ENCODE results near the gene FBXL2.

Gene FBXL2

DNA sequence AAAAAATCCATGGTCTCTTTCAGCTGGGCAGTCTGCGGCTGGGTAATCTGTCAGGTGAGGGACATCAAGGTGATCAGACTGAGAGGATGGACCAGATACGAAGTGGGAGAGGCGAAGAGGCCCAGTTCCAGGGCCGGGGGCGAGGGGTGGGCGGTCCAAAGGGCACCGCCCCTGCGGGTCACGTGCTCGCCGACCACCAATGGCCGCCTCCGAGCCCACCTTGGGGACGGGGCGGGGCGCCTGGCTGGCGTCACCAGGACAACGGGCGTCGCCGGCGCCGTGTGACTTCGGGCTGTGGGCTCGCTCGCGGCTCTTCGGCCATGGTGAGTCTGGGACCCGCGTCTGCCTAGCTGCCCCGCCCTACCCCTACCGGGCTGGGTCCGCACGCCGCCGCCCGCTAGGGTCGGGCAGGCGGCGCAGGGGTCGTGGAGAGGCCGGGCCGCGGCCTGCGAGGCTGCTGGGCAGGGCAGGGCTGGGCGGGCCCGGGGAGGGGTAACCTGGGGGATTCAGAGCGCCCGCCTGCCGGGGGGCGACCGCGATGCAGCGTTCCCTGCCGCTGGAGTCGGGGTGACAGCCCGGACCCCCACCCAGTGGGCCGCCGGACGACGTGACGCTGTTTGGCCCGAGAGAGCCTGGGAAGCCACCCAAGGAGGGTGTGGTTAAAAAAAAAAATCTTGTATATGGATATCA, at the start of gene FBXL2:
Gene FBXL2 (plus strand): TSS at position 250 of the 690 bp plus-strand sequence. CDS start 71 bp downstream, at position 321.
- no peak for DNase-seq

- DNase-seq = no peak
Observed at GRCh38 chr3:33229066-33229465, 48.2 kb upstream of the FBXL2 start.

GRCh38 chr3:33229947-33230346, 47.3 kb upstream of the FBXL2 start:
- DNase-seq = no peak

DNA sequence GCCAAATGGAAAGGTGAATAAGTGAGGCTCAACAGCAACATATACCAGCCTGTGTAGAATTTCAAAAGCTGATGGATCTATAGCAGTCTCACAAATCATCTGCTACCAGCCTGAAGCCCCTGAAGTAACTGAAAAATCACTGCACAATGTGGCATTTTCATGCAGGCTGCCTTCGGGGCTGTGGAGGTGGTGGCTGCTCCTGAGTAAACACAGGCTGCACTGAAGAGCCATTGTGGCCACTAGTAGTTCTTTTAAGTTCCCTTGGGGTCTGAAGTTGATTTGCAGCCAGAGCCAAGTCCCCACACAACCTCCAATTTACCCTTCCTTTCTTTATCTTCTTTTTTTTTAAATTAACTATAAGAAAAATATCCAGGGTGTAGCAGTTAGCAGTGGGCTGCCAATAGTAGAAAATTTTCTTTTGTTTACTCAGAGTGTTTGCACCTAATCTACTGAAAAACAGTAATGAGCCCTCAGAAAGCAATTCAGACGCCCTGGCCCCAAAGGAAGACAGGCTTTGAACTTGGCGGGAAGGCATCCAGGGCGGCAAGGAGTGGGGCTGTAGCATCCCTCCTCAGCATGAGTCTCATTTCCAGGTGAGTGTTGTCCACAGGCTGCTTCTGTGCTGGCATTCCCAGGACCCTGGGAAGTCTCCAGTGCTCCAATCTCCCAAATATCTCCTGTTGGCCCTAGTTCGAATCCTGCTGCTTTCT, 45.3 kb upstream of the FBXL2 start:
- DNase-seq = no peak

GRCh38 chr3:33233884-33234283, 43.4 kb upstream of the FBXL2 start:
- DNase-seq = no peak

- no peak for DNase-seq
Observed at GRCh38 chr3:33236005-33236404, 41.2 kb upstream of the FBXL2 start.

DNA sequence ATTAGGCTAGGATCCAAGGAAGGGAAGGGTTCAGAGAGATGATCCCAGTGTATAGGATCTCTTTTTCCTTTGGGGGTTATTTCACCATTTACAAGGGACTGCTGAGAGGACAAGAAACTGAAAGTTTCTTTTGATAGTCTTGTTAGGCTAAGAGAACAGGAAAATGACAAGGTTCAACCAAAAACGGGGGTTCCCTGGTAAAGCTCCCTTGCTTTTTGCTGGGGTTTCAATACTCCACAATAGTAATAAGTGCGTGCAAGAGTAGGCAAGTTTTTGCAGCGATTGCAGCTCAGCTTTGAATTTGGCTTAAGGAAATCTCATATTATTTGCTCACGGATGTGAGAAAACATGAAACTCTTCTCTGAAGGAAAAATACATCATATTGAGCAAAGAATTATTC, 39.8 kb upstream of the FBXL2 start:
- DNase-seq = no peak

GRCh38 chr3:33238923-33239322, 38.3 kb upstream of the FBXL2 start:
- no peak for DNase-seq

GRCh38 chr3:33240261-33240660, 37.0 kb upstream of the FBXL2 start:
- DNase-seq = no peak

DNA sequence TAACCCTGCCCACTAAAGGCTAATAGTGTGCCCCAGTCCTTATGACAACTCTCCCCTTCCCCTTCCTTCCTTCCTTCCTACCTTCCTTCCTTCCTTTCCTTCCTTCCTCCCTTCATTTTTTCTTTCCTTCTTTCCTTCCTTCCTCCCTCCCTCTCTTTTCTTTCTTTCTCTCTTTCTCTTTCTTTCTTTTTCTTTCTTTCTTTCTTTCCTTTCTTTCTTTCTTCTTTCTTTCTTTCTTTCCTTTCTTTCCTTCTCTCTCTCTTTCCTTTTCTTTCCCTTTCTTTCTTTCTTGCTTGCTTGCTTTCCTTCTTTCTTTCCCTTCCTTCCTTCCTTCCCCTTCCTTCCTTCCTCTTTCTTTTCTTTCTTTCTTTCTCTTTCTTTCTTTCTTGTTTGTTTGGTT, 30.5 kb upstream of the FBXL2 start:
- no peak for DNase-seq

DNA sequence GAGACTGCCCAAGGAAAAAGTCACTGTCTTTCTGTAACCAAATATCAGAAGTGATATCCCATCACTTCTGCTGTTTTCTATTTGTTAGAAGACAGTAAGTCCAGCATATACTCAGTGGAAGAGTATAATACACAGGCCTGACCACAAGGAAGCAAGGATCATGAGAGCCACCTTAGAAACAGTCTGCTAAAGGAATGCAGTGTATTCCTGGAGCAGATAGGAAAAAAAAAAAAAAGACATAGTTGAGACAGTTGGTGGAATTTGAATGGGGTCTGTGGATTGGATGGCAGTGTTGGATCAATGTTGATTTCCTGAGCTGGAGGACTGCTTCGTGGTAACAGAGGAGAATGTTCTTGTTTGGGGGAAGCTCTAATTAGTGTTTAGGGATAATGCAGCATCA, 26.5 kb upstream of the FBXL2 start:
- no peak for DNase-seq

GRCh38 chr3:33256249-33256648, 21.0 kb upstream of the FBXL2 start:
- no peak for DNase-seq

DNA sequence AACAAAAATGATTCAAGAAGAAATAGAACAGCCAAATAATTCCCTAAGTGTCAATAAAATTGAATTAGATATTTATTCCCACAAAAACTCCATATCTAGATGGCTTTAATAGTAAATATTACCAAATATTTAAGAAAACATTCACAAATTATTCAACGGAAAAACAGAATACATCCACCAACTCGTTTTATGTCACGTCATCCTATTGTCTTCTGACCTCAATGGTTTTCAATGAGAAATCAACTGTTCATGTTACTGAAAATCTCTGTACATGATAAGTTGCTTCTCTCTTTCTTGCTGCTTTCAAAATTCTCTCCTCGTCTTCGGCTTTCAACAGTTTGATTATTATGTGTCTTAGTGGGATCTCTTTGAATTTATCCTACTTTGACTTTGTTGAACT, 17.1 kb upstream of the FBXL2 start:
- DNase-seq = no peak

DNA sequence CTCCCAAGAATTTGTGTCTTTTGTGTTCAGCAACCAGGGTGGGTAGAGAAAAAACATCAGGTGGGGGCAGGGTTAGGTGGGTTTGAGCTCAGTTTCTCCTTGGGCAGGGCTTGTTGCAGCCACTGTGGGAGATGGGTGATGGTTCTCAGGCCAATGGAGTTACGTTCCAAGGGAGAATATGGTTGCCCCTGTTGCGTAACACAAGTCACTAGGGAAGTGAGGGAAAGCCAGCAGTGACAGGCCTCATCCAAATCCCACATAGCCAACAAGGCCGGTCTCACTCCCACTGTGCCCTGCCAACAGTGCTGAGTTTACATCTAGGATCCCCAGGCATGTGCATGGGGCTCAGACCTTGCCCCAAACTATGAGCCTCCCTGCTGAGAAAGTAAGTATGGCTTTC, 7.9 kb upstream of the FBXL2 start:
- DNase-seq = no peak

DNA sequence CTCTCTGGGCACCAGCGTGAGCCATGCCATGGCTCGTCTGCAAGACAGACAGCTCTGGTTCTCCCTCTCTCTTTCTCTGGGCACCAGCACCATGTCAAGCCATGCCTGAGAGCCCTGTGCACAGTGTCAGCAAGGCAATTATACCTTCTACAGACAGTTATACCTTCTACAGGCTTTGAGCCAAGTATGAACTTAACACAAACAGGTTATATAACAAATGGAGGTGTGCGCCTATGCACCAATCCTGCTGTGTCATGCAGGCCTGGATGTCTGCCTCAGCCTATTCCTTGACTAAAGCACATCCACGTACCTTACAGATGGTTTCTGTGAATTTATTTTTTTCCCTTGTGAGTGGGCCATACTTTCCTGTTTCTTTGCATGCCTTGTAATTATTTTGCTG, 5.9 kb upstream of the FBXL2 start:
- DNase-seq = no peak

DNA sequence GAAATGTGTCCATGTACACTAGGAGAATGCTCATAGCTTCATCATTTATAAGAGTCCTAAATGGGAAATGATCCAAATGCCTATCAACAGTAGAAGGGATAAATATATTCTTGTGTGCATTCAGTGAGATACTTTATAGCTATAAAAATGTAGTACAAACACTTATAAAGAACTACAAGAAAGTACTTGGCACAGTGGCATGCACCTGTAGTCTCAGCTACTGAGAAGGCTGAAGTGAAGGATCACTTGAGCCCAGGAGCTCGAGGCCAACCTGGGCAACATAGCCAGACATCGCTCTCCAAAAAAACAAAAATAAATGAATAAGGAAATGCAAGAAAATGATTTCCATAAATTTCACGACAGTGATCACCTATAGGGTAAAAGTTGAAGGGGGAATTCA, 3.6 kb upstream of the FBXL2 start:
- no peak for DNase-seq

GRCh38 chr3:33278163-33278562, 921 bp downstream of the FBXL2 start:
- DNase-seq = no peak

GRCh38 chr3:33287672-33288282, 10.5 kb downstream of the FBXL2 start:
- no peak for DNase-seq

DNA sequence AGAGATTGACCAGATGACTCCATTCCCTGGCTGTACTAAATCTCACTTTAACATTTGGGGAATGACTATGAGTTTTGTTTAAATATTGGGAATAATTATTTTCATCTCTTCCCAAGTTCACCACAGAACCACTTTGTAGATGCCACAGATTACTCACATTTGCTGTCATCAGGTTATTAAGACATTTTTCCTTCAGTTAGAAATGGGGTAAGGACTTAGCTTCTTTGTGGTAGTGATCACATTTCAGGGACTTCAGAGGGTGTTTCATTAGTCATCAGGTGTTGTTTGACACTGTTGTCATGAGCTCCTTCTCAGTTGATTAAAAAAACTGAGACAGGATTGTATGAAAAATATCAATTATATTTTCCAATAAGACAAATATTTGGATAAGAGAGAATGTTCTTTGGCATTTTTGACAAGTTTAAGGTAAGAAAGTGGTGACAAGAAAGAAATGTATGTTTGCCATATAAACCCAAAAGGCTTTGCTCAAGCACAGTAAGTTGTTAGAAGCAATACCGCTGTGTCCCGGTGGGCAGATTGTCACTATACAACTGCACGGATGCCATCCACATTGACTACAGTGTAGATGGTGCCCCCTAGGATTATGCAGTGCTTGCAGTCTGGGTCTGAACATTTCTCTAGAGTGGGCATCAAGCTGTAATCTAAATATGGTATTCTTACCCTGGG, 22.3 kb downstream of the FBXL2 start:
- no peak for DNase-seq

- no peak for DNase-seq
Observed at GRCh38 chr3:33312361-33312760, 35.1 kb downstream of the FBXL2 start.

- DNase-seq = no peak
Observed at GRCh38 chr3:33313331-33313730, 36.1 kb downstream of the FBXL2 start.

GRCh38 chr3:33314993-33315392, 37.8 kb downstream of the FBXL2 start:
- no peak for DNase-seq

DNA sequence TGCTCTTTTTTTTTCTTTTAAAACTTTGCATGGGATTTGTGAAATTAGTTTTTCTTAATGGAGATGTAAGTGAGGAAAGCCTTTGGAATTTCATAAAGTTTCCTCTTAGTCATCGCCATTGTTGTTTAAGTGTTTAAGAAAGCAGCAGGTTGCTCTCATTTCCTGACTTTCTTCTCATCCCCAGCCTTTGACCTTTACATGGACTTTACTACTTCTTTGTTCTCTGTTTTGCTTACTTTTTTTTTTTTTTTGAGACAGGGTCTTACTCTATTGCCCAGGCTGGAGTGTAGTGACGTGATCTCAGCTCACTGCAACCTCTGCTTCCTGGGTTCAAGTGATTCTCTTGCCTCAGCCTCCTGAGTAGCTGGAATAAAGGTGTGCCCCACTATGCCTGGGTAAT, 38.6 kb downstream of the FBXL2 start:
- no peak for DNase-seq

Measured in GF-D8 (cell line).